Stimulated activated naive CD8-positive, alpha-beta T cell treated with anti-CD3 and anti-CD28 coated beads, Interleukin-15, amount 100 ng/mL, for 72 hours (primary cell): ENCODE data around the gene GDI2.

ENCODE experiments used
- ATAC-seq: fragments of 150-1000 bp; cut with Tn5 transposase; 2 replicates; pipeline ENCODE4 v1.10.0; 2021; ENCODE audit warnings: mild to moderate bottlenecking, moderate library complexity
- DNase-seq, 2 donors: peaks; one replicate each; pipeline ENCODE4 v3.0.0; 2021 to 2022
- H3K27ac Mint-ChIP-seq, 2 donors: one replicate each; pipeline ENCODE4 v1.8.0; 2022; ENCODE audit warnings: mild to moderate bottlenecking in 2 of 2, mixed read lengths in 2 of 2, moderate library complexity in 2 of 2
- H3K27me3 Mint-ChIP-seq: one replicate; pipeline ENCODE4 v1.8.0; 2022; ENCODE audit warnings: mixed read lengths
- H3K4me1 Mint-ChIP-seq: one replicate; pipeline ENCODE4 v1.8.0; 2022; ENCODE audit warnings: mild to moderate bottlenecking, mixed read lengths
- H3K4me3 Mint-ChIP-seq, 2 donors: one replicate each; pipeline ENCODE4 v1.8.0; 2022; ENCODE audit warnings: mild to moderate bottlenecking in 2 of 2, mixed read lengths in 2 of 2, moderate library complexity in 1 of 2
- H3K9me3 Mint-ChIP-seq, 2 donors: one replicate each; pipeline ENCODE4 v1.8.0; 2022; ENCODE audit warnings: mixed read lengths in 2 of 2

GDI2 gene

DNA sequence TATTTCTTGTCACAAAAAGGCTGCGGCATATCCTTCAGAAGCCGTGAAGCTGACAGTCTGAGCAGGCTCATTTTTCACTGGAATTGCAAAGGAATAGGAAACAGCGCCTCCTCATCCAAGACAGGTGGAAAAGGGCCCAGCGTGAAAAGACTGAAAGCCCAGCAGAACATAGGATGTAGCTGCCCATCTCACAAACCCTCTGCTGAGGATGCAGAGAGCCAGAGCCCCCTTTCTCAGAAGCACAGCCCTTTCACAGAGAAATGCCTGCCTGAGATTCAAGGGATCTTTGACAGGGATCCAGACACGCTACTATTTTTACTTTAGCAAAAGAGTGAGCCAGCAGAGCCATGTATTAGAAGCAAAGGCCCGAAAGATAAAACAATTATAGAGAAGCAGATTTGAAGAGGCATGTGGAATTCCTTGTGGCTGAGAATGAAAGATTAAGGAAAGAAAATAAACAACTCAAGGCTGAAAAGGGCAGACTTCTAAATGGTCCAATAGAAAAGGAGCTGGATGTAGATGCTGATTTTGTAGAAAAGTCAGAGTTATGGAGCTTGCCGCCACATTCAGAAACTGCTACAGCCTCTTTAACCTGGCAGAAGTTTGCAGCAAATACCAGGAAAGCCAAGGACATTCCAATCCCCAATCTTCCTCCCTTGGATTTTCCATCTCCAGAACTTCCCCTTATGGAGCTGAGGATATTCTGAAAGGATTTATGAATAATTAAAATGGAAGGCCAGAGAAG is 36.9 kb downstream of the GDI2 start:
- ATAC-seq (no peak), DNase-seq (no peak)
- H3K4me1 Mint-ChIP-seq = peaks cover 38% of the 10 kb centered on the region
- H3K27ac Mint-ChIP-seq = peak overlapping the region; percentile 81 to 88
- H3K27me3 Mint-ChIP-seq = no peaks in the 10 kb centered on the region
- H3K9me3 Mint-ChIP-seq = no peaks in the 10 kb centered on the region
- H3K4me3 Mint-ChIP-seq = peak overlapping the region; percentile 44 to 62

- ATAC-seq = peak; percentile 100
- Mint-ChIP-seq H3K4me3 (peak overlapping the region; percentile 48 to 62), H3K4me1 (peaks cover 38% of the 10 kb centered on the region), H3K9me3 (no peaks in the 10 kb centered on the region), H3K27me3 (no peaks in the 10 kb centered on the region), H3K27ac (peak overlapping the region; percentile 81 to 89)
- DNase-seq = peak; percentile 60 to 74
These were observed 37.5 kb downstream of the GDI2 start for GRCh38 chr10:5775685-5776084.

DNA sequence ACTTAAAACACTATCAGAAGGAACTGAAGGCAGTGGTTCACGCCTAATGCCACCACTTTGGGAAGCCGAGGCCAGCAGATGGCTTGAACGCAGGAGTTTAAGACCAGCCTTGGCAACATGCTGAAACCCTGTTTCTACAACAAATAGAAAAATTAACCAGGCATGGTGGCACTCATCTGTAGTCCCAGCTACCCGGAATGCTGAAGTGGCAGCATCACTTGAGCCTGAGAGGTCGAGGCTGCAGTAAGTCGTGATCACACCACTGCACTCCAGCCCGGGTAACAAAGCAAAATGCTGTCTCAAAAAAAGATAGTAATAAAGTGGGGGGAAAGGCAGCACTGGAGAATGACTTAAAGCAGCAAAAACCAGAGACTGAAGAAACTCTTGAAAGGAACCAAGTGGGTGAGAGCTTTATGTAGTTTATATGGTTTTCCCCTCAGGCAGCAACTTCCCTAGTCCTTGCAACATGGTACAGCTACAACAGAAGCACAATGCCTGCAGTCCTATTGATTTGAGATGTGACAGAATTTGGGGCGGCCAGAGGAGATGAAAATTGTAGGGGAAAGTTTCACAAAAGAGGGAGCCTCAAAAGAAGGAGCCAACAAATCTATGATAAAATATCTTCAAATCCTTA is 38.1 kb downstream of the GDI2 start:
- H3K27me3 Mint-ChIP-seq = no peaks in the 10 kb centered on the region
- H3K9me3 Mint-ChIP-seq = no peaks in the 10 kb centered on the region
- DNase-seq = no peak
- H3K27ac Mint-ChIP-seq = peak overlapping the region; percentile 21 to 89
- no peak for ATAC-seq
- peak overlapping the region; percentile 48 to 62 for H3K4me3 Mint-ChIP-seq
- H3K4me1 Mint-ChIP-seq = peaks cover 38% of the 10 kb centered on the region

GRCh38 chr10:5766189-5766588 is 47.0 kb downstream of the GDI2 start:
- DNase-seq = no peak
- no peak for ATAC-seq
- H3K9me3 Mint-ChIP-seq = no peaks in the 10 kb centered on the region
- H3K27me3 Mint-ChIP-seq = no peaks in the 10 kb centered on the region
- peaks cover 6% of the 10 kb centered on the region for H3K4me1 Mint-ChIP-seq
- no peak overlapping the region for H3K4me3 Mint-ChIP-seq
- peak overlapping the region in 1 of 2 donors; percentile 77 for H3K27ac Mint-ChIP-seq

GRCh38 chr10:5765617-5766016 is 47.6 kb downstream of the GDI2 start:
- H3K27me3 Mint-ChIP-seq = no peaks in the 10 kb centered on the region
- no peak for ATAC-seq
- no peak for DNase-seq
- H3K4me3 Mint-ChIP-seq = no peak overlapping the region
- peaks cover 6% of the 10 kb centered on the region for H3K4me1 Mint-ChIP-seq
- H3K9me3 Mint-ChIP-seq = no peaks in the 10 kb centered on the region
- H3K27ac Mint-ChIP-seq = peak overlapping the region in 1 of 2 donors; percentile 77

DNA sequence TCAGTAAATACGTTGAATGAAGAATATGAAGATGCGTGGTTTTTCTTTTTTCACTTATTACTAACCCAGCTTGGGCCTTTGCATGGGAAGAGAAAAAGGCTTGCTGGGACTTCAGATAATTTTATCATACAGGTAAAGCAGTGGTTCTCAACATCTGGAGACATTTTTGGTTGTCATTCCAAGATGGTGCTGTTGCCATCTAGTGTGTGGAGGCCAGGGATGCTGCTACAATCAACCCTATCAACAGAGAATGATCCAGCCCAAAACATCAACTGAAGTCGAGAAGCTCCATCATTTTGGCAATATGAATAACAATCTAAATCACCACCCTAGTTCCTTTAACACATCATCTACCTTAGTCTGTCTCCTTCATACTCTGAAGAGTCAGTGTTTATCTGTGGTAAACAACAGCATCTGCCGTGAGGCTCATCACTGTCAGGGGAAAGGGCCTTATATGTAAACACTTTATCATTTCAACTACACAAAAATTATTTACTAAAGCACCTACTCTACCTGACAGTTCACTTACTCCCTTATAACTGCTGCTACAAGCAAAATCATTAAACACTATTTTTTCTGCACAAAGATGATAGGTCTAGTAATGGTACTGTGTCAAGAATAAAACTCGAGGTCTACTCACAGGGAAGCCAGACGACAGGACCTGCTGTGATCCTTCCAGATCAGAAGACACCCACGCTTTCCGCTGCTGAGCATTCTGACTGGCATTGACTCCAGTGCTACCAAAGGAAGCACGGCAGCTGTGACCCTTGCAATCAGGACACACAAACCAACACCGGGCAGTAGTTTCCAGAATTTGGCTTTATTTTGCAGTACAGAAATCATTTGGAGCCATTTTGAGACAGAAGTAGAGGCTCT is 48.6 kb downstream of the GDI2 start:
- H3K27me3 Mint-ChIP-seq = no peaks in the 10 kb centered on the region
- DNase-seq (no peak), ATAC-seq (peak; percentile 40)
- H3K4me3 Mint-ChIP-seq = no peak overlapping the region
- peaks cover 9% of the 10 kb centered on the region for H3K4me1 Mint-ChIP-seq
- no peaks in the 10 kb centered on the region for H3K9me3 Mint-ChIP-seq
- peak overlapping the region in 1 of 2 donors; percentile 31 for H3K27ac Mint-ChIP-seq

- H3K4me3 Mint-ChIP-seq = no peak overlapping the region
- no peak for DNase-seq
- H3K9me3 Mint-ChIP-seq = no peaks in the 10 kb centered on the region
- H3K4me1 Mint-ChIP-seq = peaks cover 12% of the 10 kb centered on the region
- H3K27ac Mint-ChIP-seq = no peak overlapping the region
- no peaks in the 10 kb centered on the region for H3K27me3 Mint-ChIP-seq
- ATAC-seq = no peak
These were observed 50.7 kb downstream of the GDI2 start for GRCh38 chr10:5762531-5762930.

- Mint-ChIP-seq H3K4me1 (peaks cover 12% of the 10 kb centered on the region), H3K27me3 (no peaks in the 10 kb centered on the region), H3K27ac (no peak overlapping the region), H3K4me3 (no peak overlapping the region), H3K9me3 (no peaks in the 10 kb centered on the region)
- DNase-seq (no peak), ATAC-seq (no peak)
These were observed 52.0 kb downstream of the GDI2 start for GRCh38 chr10:5761220-5761619.

- Mint-ChIP-seq H3K27me3 (no peaks in the 10 kb centered on the region), H3K9me3 (no peaks in the 10 kb centered on the region), H3K4me1 (peaks cover 12% of the 10 kb centered on the region), H3K27ac (no peak overlapping the region), H3K4me3 (no peak overlapping the region)
- no peak for ATAC-seq
- DNase-seq = no peak
These were observed 52.7 kb downstream of the GDI2 start for GRCh38 chr10:5760515-5760914.

DNA sequence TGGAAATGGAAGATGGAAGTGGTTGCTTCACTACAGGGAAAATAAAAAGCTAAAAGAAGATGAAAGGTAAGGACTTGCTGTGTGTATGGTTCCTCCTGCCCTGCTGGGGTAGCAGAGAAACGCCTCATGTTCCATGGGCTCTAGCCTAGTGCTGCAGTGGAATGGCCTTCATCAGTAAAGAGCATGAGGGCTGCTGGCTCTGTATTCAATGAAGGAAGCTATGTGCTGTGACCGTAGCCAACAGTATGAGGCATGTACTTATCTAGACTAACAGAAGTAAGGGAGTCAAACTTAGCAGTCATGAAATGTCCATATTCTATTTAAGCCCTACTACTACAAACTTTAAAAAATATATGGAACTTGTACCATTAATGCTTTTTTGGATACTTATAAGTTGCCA is 54.3 kb downstream of the GDI2 start:
- Mint-ChIP-seq H3K27me3 (no peaks in the 10 kb centered on the region), H3K27ac (peak overlapping the region in 1 of 2 donors; percentile 88), H3K9me3 (no peaks in the 10 kb centered on the region), H3K4me1 (peaks cover 7% of the 10 kb centered on the region), H3K4me3 (no peak overlapping the region)
- DNase-seq (no peak), ATAC-seq (no peak)

DNA sequence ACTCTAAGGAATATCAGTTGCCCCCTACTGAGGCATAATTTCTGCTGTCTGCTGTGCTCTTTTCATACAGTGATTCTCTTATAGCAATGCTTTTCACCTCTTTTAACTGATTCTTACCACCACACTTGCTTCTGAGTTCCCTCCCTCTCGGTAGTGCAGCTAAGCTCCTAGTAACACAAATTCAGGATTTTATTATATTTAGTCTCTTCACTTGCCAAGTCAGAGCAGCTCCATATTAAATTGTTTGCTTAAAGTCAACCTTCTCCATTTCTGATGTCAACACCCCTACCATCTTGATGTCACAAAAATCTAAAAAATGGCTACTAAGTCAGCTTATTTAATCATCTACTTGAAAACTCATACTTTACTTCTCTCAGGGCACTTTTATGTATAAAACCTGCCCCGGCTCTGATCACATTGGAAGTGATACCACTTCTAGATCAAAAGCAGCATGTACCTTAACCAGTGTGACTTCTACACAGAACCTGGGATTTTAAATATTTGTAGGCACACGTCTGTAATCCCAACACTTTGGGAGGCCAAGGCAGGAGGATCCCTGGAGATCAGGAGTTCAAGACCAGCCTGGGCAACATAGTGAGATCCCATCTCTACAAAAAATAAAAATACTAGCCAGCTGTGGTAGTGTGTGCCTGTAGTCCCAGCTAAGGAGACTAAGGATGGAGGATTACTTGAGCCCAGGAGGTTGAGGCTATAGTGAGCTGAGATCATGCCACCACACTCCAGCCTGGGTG is 55.3 kb downstream of the GDI2 start:
- no peak for ATAC-seq
- Mint-ChIP-seq H3K4me1 (peaks cover 6% of the 10 kb centered on the region), H3K27ac (peak overlapping the region in 1 of 2 donors; percentile 79), H3K9me3 (no peaks in the 10 kb centered on the region), H3K27me3 (no peaks in the 10 kb centered on the region), H3K4me3 (no peak overlapping the region)
- no peak for DNase-seq

DNA sequence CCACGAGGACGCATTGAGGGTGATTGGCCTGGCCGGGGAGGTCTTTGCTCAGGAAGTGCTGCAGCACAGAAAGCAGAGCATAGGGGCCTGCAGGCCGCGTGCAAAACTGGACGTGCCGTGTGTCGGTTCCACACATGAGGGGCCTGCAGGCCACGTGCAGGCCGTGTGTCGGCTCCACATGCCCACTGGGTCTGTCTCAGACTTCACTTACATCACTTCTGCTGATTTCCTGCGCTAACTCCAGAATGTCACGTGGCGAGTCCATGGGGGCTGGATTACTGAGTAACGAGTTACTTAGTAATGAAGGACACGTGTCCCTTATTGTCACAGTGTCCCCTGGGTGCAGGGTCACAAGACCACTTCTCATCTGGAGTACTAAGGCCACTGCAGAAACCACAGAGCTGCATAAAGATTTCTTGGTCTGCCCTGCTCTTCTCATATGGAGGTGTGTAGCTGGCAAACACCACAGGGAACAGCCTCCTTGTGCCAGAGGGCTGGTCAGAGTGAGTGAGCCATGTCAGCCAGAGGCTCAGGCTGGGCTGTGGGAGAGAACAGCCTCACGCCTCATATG is 60.8 kb downstream of the GDI2 start:
- peaks cover 10% of the 10 kb centered on the region for H3K4me1 Mint-ChIP-seq
- no peak for ATAC-seq

GRCh38 chr10:5751601-5752253 is 61.5 kb downstream of the GDI2 start:
- Mint-ChIP-seq H3K27ac (peak overlapping the region in 1 of 2 donors; percentile 88), H3K27me3 (no peaks in the 10 kb centered on the region), H3K4me3 (no peak overlapping the region), H3K9me3 (no peaks in the 10 kb centered on the region), H3K4me1 (peaks cover 10% of the 10 kb centered on the region)
- DNase-seq = no peak
- no peak for ATAC-seq

More for the DNA sequence above, 60.8 kb downstream of the GDI2 start:
- Mint-ChIP-seq H3K27ac (peak overlapping the region; percentile 50 to 88), H3K4me3 (no peak overlapping the region), H3K9me3 (no peaks in the 10 kb centered on the region), H3K27me3 (no peaks in the 10 kb centered on the region)
- DNase-seq = no peak

DNA sequence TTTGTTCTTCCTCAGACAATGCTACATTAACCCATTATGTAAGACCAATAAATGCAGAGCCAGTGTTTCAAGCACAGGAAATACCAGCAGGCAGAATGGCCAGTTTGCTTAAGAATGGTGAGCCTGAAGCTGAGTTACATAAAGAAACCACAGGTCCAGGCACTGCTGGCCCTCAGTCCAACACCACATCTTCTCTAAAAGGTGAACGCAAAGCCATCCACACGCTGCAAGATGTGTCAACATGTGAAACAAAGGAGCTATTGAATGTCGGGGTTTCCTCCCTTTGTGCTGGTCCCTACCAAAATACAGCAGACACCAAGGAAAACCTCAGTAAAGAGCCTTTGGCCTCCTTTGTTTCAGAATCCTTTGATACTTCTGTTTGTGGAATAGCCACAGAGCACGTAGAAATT is 64.8 kb downstream of the GDI2 start:
- Mint-ChIP-seq H3K27me3 (no peaks in the 10 kb centered on the region), H3K27ac (peak overlapping the region in 1 of 2 donors; percentile 48), H3K9me3 (no peaks in the 10 kb centered on the region), H3K4me3 (no peak overlapping the region), H3K4me1 (peaks cover 10% of the 10 kb centered on the region)
- DNase-seq = no peak
- ATAC-seq = no peak
